NCI-H2227 treated with DMSO at 0.1 percent for 48 hours (cell line): ENCODE measurements around the gene TOM1L2.
"Not testable (repeated sequence)": the region's sequence is repeated elsewhere in the genome, so short reads cannot be mapped to it uniquely, and the experiment has no call there.

ENCODE experiments used
- DNase-seq: peaks from one replicate; lab custom pipeline; 2025; lab: John Stamatoyannopoulos, UW

The TOM1L2 gene

GRCh38 chr17:17970699-17971430 is 1.3 kb downstream of the TOM1L2 start:
- DNase-seq, result no peak

- DNase-seq, result no peak
Observed at GRCh38 chr17:17966399-17966798, 5.8 kb downstream of the TOM1L2 start.

DNA sequence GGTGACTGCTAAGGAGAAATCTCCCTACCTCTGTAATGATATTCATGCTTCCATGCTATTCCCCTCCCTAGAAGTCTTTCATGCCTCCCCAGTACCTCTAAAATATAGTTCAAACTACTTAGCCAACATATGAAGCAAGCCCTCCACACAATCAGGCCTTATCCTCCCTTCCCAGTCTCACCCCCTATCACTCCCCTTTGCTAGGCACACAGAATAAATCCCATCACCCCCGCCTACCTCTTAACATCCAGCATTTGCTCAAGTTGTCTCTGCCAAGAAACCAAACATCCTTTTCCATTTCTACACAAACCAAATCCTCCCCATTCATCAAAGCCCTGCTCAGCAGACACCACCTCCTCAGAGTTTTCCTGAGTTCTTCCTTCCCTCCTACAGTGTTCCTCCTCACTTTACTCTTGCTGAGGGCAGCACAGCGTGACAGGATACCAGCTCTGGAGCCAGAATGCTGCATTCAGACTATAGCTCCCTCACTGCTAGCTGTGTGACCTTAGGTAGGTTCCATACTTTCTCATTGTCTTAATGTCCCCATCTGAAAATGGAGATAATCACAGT is 7.0 kb downstream of the TOM1L2 start:
- no peak for DNase-seq

DNA sequence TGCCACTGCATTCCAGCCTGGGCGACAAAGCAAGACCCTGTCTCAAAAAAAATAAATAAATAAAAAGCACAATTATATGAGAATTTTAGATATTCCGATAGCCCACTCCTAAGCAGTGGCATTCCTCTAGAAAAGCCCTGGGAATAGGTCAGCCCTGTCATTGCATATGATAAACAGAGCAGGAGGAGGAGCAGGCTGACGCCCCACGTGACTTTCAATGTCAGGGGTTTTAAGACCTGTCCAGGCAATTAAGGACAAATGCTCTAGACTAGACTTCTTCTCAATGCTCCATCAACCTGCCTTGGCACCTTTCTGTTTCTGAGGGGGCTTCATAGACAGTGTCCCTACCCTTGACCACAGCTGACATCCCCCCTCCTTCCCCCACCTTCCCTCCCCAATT is 7.5 kb downstream of the TOM1L2 start:
- no peak for DNase-seq

GRCh38 chr17:17963694-17964436 is 8.3 kb downstream of the TOM1L2 start:
- no peak for DNase-seq

DNA sequence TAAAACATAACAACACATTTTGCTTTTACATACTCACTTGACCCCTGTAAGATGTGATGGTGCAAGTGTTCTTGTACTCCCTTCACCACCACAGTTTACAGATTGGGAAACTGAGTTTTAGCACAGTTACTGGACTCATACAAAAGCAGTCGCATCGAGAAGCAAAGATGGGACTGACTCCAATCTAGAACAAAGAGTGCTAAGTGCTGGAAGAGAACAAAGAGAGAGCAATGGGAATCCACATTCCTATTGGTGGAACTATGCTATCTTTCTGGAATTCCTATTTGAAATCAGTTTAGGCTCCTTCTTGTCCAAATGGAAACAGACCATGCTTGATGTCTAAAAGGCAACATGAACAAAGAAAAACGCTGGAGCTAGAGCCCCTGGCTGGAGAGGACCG is 9.1 kb downstream of the TOM1L2 start:
- DNase-seq, result no peak

GRCh38 chr17:17960500-17961030 is 11.6 kb downstream of the TOM1L2 start:
- no peak for DNase-seq

- DNase-seq, result no peak
Observed at GRCh38 chr17:17959520-17960361, 12.5 kb downstream of the TOM1L2 start.

DNA sequence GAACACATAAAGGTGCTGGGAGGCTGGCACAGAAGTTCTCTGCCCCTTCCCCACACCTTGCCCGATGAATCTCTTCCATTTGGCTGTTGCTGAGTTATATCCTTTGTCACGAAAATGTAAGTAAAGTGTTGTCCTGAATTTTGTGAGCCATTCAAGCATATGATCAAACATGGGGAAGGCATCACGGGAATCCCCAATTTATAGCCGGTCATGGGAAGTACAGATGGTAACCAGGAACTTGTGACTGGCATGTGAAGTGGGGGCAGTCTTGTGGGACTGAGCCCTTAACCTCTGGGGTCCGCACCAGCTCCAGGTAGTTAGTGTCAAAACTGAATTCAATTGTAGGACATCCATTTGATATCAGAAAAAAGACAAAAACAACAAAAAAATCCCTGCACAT is 13.2 kb downstream of the TOM1L2 start:
- no peak for DNase-seq

GRCh38 chr17:17957584-17957916 is 14.7 kb downstream of the TOM1L2 start:
- no peak for DNase-seq

GRCh38 chr17:17955790-17956341 is 16.3 kb downstream of the TOM1L2 start:
- DNase-seq, result not testable (repeated sequence)

DNA sequence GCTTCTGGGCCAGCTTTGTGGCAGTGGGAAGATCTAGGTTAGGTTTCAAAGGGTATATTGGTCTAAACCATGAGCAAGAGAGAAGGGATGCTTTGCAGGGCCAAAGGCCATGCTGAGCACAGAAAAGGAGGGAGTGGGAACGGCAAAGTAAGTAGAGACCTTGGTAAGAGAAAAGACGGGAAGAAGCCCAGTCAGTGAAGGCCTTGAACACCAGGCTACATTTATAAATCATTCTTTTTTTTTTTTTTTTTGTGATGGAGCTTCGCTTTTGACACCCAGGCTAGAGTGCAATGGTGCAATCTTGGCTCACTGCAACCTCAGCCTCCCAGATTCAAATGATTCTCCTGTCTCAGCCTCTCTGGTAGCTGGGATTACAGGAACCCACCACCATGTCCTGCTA is 18.1 kb downstream of the TOM1L2 start:
- no peak for DNase-seq

DNA sequence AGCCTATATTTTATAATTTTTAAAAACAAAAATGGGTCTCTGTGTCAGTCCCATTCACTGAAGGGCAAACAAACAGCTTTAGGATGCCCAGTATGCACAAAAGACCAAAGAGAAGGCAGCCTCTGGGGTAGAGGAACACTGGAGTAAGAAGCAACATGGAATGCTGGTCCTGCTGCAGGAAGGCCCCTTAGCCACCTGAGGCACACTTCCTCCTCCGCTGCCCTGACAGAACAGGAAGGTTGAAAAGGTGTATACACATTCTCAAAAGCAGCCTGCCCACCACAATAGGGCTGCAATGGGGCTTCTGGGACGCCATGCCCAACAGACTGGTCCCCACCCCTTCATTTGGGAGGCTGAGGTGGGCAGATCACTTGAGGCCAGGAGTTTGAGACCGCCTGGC is 19.5 kb downstream of the TOM1L2 start:
- no peak for DNase-seq

- no peak for DNase-seq
Observed at GRCh38 chr17:17951524-17951923, 20.7 kb downstream of the TOM1L2 start.

DNA sequence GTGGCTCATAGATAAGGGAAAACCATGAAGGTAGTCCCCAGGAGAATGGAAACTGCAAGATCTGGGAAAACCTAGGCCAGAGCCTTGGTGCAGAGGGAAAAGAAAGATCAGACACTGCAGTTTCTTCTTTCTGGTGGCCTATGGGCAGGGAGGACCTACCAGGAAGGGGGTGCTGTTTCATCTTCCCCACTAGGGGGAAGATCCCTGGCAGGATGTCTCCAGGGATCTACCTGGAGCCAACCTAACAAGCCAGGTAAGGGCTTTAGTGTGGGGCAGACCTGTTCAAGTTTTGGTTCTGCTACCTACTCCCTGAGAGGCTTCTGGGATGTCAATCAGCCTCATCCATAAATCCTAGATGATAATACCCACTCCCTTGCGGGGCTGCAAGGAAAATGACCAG is 21.4 kb downstream of the TOM1L2 start:
- DNase-seq, result no peak

DNA sequence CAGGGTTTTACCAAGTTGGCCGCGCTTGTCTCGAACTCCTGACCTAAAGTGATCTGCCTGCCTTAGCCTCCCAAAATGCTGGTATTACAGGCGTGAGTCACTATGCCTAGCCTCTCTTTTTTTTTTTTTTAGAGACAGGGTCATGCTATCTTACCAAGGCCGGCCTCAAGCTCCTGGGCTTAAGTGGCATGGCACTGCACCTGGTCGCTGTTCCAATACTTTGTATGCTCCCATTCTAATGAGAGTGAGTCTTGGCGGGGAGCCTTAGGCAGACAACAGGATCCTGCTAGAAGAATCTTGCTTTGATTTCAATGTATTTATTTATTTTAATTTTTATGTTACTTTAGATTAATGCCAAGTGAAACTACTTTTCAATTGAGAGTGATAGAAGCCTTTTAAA is 21.9 kb downstream of the TOM1L2 start:
- DNase-seq, result no peak

DNA sequence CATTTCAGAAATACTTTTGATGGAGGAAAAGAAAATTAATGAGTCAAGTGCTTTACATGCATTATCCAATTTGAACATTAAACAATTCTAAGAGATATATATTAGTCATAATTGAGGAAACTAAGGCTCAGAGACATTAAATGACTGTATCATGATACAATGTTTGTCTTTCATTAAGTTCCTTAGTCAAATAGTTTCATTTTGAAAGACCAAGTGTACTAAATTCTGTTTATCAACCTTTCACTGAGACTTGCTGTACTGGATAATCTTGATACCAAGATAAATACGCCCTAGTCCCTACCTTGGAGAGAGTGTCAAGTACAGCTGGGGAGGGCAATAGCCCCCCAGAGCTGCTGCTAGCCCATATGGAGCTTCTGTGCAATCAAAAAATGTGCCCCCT is 24.2 kb downstream of the TOM1L2 start:
- DNase-seq, result no peak

DNA sequence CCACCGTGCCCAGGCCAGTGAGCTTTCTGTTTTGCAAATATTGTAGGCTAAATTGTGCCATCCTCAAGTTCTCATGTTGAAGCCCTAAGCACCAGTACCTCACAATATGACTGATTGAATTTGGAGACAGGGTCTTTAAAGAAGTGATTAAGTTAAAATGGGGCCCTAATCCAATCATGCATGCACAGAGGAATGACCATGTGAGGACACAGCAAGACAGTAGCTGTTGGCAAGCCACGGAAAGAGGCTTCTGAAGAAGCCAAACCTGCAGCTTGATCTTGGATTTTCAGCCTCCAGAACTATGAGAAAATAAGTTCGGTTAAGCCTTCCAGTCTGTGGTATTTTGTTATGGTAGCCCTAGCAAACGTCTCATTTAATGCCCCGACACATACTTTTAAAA is 24.9 kb downstream of the TOM1L2 start:
- DNase-seq, result no peak

GRCh38 chr17:17946093-17946492 is 26.1 kb downstream of the TOM1L2 start:
- DNase-seq, result no peak

GRCh38 chr17:17944743-17945142 is 27.5 kb downstream of the TOM1L2 start:
- peak; percentile 13 for DNase-seq

DNA sequence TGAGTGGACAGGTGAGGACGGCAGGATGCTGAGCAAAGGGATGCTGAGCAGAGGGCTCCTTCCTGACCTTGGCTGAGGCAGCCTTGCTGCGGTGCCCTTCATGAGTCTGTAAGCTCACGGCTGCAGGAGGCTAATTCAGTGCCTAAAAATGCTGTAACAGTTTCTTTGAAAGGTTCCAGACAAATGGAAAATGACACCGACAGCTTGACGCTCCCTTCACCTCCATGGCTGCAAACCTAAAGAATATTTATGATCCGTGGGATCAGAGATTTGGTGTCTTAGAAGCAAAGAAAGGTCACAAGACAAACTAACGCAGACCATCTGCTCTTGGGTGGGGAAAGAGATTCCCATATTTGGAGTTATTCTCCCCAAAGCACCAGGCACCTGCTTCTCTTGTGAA is 28.0 kb downstream of the TOM1L2 start:
- no peak for DNase-seq
